Raji (cell line): ENCODE results near the gene THOC1.

ENCODE experiments used
- POLR2A ChIP-seq: IDR thresholded peaks from 2 replicates; pipeline ENCODE4 v1.6.1; 2011; ENCODE audit warnings: low read depth, low read length, control low read depth; ENCODE audit not compliant: insufficient read depth

Gene THOC1

DNA sequence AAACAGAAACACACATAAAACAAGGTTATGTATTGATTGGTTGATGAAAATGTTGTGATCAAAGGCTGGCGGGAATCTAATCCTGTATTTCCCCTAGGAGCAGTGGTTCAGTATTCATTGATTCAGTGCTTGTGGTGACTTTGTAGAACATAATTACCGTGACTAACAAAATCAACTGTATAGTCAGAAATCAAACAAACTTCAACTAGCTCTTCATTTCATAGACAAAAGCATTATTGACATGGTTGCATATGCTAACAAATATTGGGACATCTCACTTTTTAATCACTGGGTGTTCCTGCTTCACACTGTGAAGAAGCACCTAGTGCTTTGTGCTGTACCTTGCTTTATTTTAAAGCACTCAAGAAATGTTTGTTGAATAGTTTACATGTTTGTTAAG is 68.1 kb downstream of the THOC1 start:
- no peak for TF ChIP-seq POLR2A

DNA sequence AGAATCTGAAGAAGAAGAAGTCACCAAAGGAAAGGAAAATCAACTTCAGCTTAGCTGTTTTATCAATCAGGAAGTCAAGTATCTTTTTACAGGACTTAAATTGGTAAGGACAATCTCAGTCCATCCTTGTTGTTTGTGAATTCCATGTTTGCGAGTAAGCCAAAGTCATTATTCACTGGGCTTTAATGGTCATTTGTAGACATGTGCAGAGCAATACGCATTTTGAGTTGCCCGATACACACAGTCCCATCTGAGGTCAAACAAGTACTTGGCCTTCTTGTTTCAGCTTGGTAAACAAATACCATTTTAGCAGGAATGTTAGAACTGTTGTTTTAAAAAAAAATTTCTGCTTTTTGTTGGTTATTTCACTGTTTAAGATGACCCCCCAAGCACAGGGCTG is 68.6 kb downstream of the THOC1 start:
- TF ChIP-seq POLR2A: no peak

DNA sequence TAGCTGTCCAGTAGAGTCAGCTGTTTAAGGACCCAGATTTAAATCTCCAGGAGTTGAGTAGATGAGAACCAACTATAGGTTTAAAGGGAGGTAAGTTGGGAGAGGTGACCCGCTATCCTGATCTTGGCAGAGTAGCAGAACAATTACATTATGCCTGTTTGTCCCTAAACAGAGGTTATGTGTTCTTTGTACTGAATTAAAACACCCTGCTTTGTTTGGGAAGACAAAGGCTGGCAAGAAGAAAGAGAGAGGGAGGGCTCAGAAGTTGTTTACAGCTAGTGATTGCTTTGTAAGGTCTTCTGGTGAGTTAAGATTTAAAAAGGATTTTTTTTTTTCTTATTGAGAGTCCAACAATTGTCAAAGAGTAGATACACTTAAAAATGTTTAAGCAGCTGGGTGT is 72.2 kb downstream of the THOC1 start:
- no peak for TF ChIP-seq POLR2A

DNA sequence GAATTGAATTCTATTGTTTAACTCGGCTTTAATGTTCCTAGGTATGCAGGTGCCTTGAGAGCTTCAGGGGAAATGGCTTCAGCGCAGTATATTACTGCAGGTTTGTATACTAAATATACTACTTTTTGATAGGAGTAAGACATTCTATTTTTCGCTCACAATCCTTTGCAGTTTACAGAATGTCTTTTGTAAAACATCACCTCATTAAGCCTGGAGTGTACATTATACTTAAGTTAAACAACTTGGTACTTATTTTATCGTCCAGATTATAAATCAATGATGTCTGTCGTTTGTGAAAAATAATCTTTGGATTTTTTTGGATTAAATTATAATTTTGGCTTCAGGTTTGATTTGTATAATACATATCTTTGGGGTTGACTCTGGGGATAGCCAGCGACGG is 75.0 kb downstream of the THOC1 start:
- no peak for TF ChIP-seq POLR2A

DNA sequence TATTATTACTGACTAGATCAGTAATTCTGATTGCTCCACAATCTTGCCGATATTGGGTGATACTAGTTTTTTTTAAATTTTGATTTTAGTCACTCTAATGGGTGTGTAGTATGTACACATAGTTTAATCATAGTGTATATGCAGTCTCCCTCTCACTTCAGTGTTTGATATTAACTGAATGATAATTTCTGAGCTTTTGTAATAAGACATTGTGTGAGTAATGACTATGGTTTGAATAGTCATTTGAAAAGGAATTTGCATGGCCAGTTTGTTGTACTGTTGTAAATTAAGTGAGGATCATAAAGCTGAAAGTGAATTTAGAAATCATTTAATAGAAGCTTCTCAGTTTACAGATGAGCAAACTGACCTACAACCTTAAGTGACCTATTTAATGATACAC is 76.1 kb downstream of the THOC1 start:
- TF ChIP-seq POLR2A: no peak

DNA sequence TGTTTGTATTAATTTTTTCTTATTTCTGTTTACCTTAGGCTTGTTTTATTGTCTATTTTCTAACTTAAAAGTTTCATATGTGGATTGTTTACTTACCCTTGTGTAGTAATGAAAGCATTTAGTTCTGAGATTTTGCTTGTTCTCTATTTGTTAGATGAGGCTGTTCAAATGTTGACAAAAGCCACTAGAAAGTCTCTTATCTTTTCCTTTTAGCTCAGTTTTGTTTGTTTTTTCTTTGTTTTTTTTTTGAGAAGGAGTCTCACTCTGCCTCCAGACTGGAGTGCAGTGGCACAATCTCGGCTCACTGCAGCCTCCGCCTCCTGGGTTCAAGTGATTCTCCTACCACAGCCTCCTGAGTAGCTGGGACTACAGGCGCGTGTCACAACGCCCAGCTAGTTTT is 78.6 kb downstream of the THOC1 start:
- TF ChIP-seq POLR2A: no peak

DNA sequence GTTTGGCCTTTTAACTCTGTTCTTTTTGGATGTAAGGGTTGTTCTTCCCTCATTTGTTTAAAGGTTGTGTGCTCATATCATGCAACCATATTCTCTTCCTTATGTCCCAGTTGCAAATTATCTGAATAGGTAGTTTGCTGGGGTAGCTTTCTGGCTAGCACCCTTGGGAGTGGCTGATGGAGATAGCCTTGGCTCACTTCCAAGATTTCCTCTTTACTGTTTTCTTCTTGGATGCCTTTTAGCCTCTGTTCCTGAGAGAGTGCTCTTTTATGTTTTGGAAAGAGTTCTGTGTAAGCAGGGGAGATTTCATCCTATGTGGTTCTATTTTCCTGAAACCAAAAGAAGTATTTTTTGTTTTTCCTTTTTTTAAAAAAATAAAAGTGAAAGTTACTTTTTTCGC is 84.1 kb downstream of the THOC1 start:
- TF ChIP-seq POLR2A: no peak

DNA sequence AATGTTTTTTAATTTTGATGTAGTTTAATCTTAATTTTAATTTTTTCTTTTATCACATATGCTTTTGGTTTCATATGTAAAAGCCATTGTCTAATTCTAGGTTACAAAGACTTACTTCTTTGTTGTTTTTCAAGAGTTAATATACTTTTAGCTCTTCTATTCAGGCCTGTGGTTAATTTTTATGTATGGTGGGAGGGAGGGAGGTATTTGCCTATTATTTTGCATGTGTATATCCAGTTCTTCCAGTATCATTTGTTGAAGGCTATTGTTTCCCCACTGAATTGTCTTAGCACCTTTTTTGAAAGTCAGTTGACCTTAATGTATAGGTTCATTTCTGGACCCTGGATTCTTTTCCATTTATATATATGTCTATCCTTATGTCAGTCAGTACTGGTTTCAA is 86.1 kb downstream of the THOC1 start:
- TF ChIP-seq POLR2A: no peak

DNA sequence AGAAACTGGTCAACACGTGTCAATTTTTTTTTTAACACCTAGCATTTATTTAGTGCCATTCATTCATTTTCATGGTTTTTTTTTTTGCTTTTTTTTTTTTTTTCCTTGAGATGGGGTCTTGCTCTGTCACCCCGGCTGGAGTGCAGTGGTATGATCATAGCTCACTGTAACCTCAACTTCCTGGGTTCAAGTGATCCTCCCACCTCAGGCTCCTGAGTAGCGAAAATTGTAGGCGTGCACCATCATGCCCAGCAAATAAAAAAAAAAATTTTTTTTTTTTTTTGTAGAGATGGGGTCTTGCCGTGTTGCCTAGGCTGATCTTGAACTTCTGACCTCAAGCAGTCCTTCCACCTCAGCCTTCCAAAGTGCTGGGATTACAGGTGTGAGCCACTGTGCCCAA is 88.3 kb downstream of the THOC1 start:
- TF ChIP-seq POLR2A: no peak

DNA sequence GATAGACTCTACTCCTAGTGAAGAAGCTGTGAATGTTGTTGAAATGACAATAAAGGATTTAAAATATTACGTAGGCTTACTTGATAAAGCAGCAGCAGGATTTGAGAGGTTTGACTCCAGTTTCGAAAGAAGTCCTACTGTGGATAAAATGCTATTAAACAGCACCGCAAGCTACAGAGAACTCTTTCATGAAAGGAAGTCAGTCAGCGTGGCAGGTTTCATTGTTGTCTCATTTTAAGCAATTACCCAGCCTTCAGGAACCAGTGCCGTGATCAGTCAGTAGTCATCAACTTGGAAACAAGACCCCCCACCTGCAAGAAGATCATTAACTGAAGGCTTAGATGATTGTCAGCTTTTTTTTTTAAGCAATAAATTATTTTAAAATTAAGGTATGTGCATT is 95.5 kb downstream of the THOC1 start:
- TF ChIP-seq POLR2A: no peak
